ENCODE data around the gene CFAP119. TPM values are rescaled to one million over a fixed set of nuclear protein-coding genes. Genes with fewer than 3 reads are reported as not detected.

CFAP119 gene
- total and polyA plus RNA-seq, 9 of the 15 experiments (the other 6 are each of a cell fraction or from before 2014, with no cell fraction given), result 5.5 to 33.7 (median 9.6) TPM

DNA sequence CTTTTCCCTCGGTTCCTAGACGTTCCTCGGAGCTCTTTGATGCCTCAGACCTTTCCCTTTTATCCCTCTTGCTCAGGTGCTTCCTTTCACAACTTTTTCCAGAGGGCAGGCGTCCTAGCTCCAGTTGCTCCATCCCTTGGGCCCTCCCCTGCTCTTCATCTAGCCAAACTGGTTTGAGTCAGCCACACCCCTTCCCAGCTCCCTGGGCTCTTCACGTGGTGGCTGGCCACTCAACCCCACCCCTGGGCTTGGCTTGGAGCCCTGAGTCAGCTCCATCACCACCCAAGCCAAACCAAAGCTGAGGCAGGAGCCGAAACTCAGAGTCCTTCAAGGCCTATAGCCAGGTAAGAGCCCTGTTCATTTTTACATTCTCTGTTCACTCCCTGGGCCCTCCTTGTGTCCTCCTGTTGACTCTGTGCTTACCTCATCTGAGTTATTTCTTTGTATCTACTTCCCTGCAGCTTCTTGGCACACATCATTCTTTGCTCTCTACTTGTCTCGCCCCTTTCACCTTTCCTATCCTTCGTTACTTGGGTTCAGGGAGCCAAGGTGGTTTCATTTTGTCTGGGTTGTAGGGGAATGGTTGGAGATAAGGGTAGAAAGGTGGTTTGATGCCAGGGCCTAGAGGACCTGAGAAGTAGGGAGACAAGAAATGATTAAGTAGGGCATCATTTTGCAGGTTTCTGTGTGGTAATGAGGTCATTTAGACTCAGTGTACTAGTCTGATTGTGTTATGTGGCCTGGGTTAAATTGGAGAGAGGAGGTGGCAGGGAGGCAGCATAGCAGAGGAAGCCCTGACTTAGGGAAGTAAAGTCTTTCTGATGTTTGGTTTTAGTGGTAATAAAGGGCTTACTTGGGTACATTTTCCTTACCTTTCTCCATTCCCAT is 21.3 kb downstream of the CFAP119 start (continued):
- TF ChIP-seq, protein P1, sequence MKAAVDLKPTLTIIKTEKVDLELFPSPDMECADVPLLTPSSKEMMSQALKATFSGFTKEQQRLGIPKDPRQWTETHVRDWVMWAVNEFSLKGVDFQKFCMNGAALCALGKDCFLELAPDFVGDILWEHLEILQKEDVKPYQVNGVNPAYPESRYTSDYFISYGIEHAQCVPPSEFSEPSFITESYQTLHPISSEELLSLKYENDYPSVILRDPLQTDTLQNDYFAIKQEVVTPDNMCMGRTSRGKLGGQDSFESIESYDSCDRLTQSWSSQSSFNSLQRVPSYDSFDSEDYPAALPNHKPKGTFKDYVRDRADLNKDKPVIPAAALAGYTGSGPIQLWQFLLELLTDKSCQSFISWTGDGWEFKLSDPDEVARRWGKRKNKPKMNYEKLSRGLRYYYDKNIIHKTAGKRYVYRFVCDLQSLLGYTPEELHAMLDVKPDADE (conservative IDR thresholded peaks at IDR 0.05; ENCODE audit: control insufficient read depth, low read depth, low read length), result no peak
- no peak for TF ChIP-seq ETV5 (CRISPR knock-in tag; IDR thresholded peaks at IDR 0.05; ENCODE audit: low read depth)
- no peak for TF ChIP-seq EWSR1 (IDR thresholded peaks at IDR 0.05; ENCODE audit: borderline replicate concordance, low read depth, partially characterized antibody)
- no peak for TF ChIP-seq EHMT2 (IDR thresholded peaks at IDR 0.05)
- no peak for TF ChIP-seq ETV6 (IDR thresholded peaks at IDR 0.05; ENCODE audit: borderline replicate concordance in 1 of 2, low read depth in 2 of 2, low read length in 1 of 2)
- no peak for TF ChIP-seq ETV6 (CRISPR knock-in tag; IDR thresholded peaks at IDR 0.05; ENCODE audit: borderline replicate concordance)
- no peak for TF ChIP-seq HDAC2 (IDR thresholded peaks at IDR 0.05)
- no peak for TF ChIP-seq ADNP (tag; IDR thresholded peaks at IDR 0.05)
- TF ChIP-seq, protein P2, sequence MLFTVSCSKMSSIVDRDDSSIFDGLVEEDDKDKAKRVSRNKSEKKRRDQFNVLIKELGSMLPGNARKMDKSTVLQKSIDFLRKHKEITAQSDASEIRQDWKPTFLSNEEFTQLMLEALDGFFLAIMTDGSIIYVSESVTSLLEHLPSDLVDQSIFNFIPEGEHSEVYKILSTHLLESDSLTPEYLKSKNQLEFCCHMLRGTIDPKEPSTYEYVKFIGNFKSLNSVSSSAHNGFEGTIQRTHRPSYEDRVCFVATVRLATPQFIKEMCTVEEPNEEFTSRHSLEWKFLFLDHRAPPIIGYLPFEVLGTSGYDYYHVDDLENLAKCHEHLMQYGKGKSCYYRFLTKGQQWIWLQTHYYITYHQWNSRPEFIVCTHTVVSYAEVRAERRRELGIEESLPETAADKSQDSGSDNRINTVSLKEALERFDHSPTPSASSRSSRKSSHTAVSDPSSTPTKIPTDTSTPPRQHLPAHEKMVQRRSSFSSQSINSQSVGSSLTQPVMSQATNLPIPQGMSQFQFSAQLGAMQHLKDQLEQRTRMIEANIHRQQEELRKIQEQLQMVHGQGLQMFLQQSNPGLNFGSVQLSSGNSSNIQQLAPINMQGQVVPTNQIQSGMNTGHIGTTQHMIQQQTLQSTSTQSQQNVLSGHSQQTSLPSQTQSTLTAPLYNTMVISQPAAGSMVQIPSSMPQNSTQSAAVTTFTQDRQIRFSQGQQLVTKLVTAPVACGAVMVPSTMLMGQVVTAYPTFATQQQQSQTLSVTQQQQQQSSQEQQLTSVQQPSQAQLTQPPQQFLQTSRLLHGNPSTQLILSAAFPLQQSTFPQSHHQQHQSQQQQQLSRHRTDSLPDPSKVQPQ (CRISPR knock-in tag; IDR thresholded peaks at IDR 0.05; ENCODE audit: borderline replicate concordance), result no peak
- no peak for TF ChIP-seq XRCC5 (IDR thresholded peaks at IDR 0.05; ENCODE audit: low read depth, low read length)
- no peak for TF ChIP-seq TAF15 (IDR thresholded peaks at IDR 0.05; ENCODE audit: low read depth, low read length)
- no peak for TF ChIP-seq TAF7 (tag; IDR thresholded peaks at IDR 0.05)
- no peak for TF ChIP-seq HIVEP1 (CRISPR knock-in tag; IDR thresholded peaks at IDR 0.05)
- no peak for TF ChIP-seq ZC3H4 (CRISPR knock-in tag; IDR thresholded peaks at IDR 0.05; ENCODE audit: borderline replicate concordance)
- TF ChIP-seq, protein P3, sequence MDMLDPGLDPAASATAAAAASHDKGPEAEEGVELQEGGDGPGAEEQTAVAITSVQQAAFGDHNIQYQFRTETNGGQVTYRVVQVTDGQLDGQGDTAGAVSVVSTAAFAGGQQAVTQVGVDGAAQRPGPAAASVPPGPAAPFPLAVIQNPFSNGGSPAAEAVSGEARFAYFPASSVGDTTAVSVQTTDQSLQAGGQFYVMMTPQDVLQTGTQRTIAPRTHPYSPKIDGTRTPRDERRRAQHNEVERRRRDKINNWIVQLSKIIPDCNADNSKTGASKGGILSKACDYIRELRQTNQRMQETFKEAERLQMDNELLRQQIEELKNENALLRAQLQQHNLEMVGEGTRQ (CRISPR knock-in tag; IDR thresholded peaks at IDR 0.05), result peak; percentile 66
- TF ChIP-seq, protein P4, sequence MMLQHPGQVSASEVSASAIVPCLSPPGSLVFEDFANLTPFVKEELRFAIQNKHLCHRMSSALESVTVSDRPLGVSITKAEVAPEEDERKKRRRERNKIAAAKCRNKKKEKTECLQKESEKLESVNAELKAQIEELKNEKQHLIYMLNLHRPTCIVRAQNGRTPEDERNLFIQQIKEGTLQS (IDR thresholded peaks at IDR 0.05), result no peak
- TF ChIP-seq, protein P4 (CRISPR knock-in tag; conservative IDR thresholded peaks at IDR 0.05), result no peak
- no peak for TF ChIP-seq HEY1 (CRISPR knock-in tag; IDR thresholded peaks at IDR 0.05; ENCODE audit: borderline replicate concordance)
- no peak for TF ChIP-seq POLR2AphosphoS2 (IDR thresholded peaks at IDR 0.05; ENCODE audit: low read length)
- TF ChIP-seq JUN (IDR thresholded peaks at IDR 0.05; ENCODE audit: borderline replicate concordance, low read depth, low read length), result no peak
- TF ChIP-seq JUN (CRISPR knock-in tag; IDR thresholded peaks at IDR 0.05; ENCODE audit: borderline replicate concordance), result no peak
- no peak; the same call in 1 of the 2 replicates for TF ChIP-seq POLR2A (conservative IDR thresholded peaks at IDR 0.05)
- no peak for TF ChIP-seq CREBBP (IDR thresholded peaks at IDR 0.05; ENCODE audit: low read depth, low read length)
- no peak for TF ChIP-seq BACH1 (tag; IDR thresholded peaks at IDR 0.05)
- no peak for TF ChIP-seq MCM7 (IDR thresholded peaks at IDR 0.05)

Data from K562 (cell line).